Nephron progenitor cell (in vitro differentiated cells): ENCODE data around the gene CRTAP.
A peak's percentile ranks its signal among the peaks of the same experiment; 100 is the strongest.

Experiments
- DNase-seq: peaks from one replicate; pipeline ENCODE4 v3.0.0; 2021
- H3K27ac Mint-ChIP-seq: 2 replicates; pipeline ENCODE4 v1.8.0; 2021; ENCODE audit warnings: mild to moderate bottlenecking, moderate library complexity, mixed read lengths
- H3K27me3 Mint-ChIP-seq: 2 replicates; pipeline ENCODE4 v1.8.0; 2021; ENCODE audit warnings: mild to moderate bottlenecking, low read depth, mixed read lengths; ENCODE audit not compliant: poor library complexity
- H3K36me3 Mint-ChIP-seq: 2 replicates; pipeline ENCODE4 v1.8.0; 2021; ENCODE audit warnings: low read depth, mixed read lengths
- H3K4me1 Mint-ChIP-seq: 2 replicates; pipeline ENCODE4 v1.8.0; 2021; ENCODE audit warnings: mixed read lengths
- H3K4me3 Mint-ChIP-seq: 2 replicates; pipeline ENCODE4 v1.8.0; 2021; ENCODE audit warnings: mild to moderate bottlenecking, moderate library complexity, mixed read lengths
- H3K9me3 Mint-ChIP-seq: 2 replicates; pipeline ENCODE4 v1.8.0; 2021; ENCODE audit warnings: mild to moderate bottlenecking, moderate library complexity, mixed read lengths
- TF ChIP-seq, protein P1 (sequence below): fragments of 200-600 bp; sonication (generic); IDR thresholded peaks from 2 replicates; pipeline ENCODE4 v1.5.0; 2021; ENCODE audit warnings: antibody characterized with exemption

Gene CRTAP

DNA sequence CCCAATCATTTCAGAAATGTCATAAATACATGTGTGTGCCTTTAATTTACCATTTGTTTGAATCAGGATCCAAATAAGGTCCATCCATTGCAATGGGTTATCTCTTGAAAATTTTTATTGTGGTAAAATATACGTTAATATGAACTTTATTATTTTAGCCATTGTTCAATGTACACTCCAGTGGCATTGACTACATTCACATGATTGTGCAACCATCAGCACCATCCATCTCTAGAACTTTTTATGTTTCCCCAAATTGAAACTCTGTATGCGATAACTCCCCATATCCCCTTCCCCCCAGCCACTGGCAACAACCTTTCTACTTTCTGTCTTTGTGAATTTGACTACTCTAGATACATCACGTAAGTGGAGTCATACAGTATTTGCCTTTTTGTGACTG lies 12.0 kb downstream of the CRTAP start:
- H3K4me1 Mint-ChIP-seq: no peaks in the 10 kb centered on the region
- no peak for DNase-seq
- no peak overlapping the region for H3K27ac Mint-ChIP-seq
- TF ChIP-seq, protein P1, sequence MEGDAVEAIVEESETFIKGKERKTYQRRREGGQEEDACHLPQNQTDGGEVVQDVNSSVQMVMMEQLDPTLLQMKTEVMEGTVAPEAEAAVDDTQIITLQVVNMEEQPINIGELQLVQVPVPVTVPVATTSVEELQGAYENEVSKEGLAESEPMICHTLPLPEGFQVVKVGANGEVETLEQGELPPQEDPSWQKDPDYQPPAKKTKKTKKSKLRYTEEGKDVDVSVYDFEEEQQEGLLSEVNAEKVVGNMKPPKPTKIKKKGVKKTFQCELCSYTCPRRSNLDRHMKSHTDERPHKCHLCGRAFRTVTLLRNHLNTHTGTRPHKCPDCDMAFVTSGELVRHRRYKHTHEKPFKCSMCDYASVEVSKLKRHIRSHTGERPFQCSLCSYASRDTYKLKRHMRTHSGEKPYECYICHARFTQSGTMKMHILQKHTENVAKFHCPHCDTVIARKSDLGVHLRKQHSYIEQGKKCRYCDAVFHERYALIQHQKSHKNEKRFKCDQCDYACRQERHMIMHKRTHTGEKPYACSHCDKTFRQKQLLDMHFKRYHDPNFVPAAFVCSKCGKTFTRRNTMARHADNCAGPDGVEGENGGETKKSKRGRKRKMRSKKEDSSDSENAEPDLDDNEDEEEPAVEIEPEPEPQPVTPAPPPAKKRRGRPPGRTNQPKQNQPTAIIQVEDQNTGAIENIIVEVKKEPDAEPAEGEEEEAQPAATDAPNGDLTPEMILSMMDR: no peak
- peaks cover 46% of the 10 kb centered on the region for H3K36me3 Mint-ChIP-seq
- H3K9me3 Mint-ChIP-seq: no peaks in the 10 kb centered on the region
- no peaks in the 10 kb centered on the region for H3K27me3 Mint-ChIP-seq
- no peak overlapping the region for H3K4me3 Mint-ChIP-seq

DNA sequence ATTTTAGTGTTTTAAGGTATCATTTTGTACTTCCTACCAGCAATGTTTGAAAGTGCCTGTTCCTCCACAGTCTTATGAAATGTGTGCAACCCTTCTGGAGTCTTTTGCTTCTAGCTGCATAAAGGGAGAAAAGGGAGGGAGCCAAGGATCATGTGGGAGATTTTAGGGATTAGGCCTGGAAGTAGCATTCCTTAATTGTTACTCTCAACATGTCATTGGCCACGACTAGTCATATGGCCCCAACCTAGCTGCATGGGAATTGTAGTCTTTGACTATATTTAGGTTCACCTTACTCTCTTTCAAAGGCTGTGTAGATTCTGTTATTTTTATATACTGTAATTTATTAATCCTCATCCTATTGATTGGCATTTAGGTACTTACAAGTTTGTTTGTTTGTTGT lies 14.9 kb downstream of the CRTAP start:
- DNase-seq: no peak
- Mint-ChIP-seq H3K4me1 (no peaks in the 10 kb centered on the region), H3K9me3 (no peaks in the 10 kb centered on the region), H3K36me3 (peaks cover 43% of the 10 kb centered on the region), H3K27ac (no peak overlapping the region), H3K4me3 (no peak overlapping the region), H3K27me3 (no peaks in the 10 kb centered on the region)
- TF ChIP-seq, protein P1: no peak

DNA sequence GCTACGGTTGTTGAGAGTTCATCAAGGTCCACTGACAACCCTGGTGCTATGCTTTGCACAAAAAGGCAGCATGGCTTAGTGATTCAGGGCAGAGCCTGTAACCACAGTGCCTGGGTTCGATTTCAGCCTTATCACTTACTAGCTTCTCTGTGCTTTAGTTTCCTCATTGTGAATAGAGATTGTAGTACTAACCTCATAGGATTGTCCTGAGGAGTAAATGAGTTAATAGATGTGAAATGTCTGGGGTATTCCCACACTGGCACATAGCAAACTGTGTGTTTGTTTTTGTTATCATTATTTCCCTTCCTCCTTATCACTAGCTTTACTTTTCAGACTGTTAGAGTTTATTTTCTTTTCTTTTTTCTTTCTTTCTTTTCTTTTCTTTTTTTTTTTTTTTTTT lies 16.3 kb downstream of the CRTAP start:
- TF ChIP-seq, protein P1: no peak
- H3K4me1 Mint-ChIP-seq: no peaks in the 10 kb centered on the region
- H3K9me3 Mint-ChIP-seq: no peaks in the 10 kb centered on the region
- H3K36me3 Mint-ChIP-seq: peaks cover 45% of the 10 kb centered on the region
- no peak overlapping the region for H3K27ac Mint-ChIP-seq
- no peak for DNase-seq
- no peak overlapping the region for H3K4me3 Mint-ChIP-seq
- H3K27me3 Mint-ChIP-seq: no peaks in the 10 kb centered on the region

DNA sequence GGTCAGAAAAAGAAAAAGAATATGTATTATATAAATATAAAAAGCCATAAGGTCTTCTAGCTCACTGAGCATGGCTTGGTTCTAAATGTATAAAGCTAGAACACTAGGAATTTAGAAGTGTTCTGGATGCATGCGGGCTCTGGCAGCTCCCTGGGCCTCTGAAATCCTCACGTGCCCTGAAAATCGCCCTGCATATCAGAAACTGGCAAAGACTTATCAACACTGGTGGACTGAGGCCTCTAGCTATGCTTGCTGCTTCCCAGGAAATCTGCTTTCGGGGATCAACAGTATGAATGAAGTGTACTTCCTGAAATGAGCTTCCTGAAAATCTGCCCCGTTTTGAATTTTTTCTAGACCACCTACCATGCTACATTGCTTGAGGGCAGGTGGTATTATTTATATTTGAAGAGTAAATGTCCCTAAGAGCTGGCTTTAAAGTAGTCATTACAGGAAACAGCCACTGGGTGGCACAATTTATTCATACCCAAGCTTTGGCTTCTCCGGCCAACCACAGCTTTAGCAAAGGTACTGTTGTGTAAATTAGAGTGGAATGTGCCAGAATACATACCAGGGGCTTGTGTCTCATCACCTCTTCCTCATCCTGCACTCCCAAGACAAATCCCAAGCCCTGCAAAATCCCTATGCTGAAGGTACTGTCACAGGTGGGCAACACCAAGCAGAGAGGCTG lies 17.7 kb downstream of the CRTAP start:
- Mint-ChIP-seq H3K9me3 (no peaks in the 10 kb centered on the region), H3K4me1 (no peaks in the 10 kb centered on the region), H3K27ac (no peak overlapping the region), H3K36me3 (peaks cover 43% of the 10 kb centered on the region), H3K27me3 (no peaks in the 10 kb centered on the region), H3K4me3 (no peak overlapping the region)
- DNase-seq: peak; percentile 50
- TF ChIP-seq, protein P1: peak; percentile 74

DNA sequence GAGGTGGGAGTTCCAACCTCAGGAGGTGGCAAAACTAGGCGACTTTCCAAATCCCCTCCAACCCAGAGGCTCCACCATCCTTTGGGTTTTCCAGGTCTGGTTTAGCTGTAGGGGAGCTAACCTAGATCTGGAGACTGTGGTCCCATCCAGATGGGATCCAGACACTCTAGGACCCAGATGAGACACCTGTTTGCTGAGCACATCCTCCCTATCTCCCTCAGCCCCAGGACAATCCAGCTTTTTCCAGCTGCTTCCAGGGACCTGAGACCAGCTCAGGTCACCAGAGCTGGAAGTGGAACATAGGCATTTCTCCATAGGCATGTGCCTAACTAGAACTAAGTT lies 18.2 kb downstream of the CRTAP start:
- no peak for DNase-seq

More for the DNA sequence above, 18.2 kb downstream of the CRTAP start:
- no peaks in the 10 kb centered on the region for H3K27me3 Mint-ChIP-seq
- H3K36me3 Mint-ChIP-seq: peaks cover 43% of the 10 kb centered on the region
- no peak overlapping the region for H3K27ac Mint-ChIP-seq
- no peak overlapping the region for H3K4me3 Mint-ChIP-seq
- H3K4me1 Mint-ChIP-seq: no peaks in the 10 kb centered on the region
- TF ChIP-seq, protein P1: no peak
- no peaks in the 10 kb centered on the region for H3K9me3 Mint-ChIP-seq
